ENCODE results near the gene ZNF597.

The ZNF597 gene

DNA sequence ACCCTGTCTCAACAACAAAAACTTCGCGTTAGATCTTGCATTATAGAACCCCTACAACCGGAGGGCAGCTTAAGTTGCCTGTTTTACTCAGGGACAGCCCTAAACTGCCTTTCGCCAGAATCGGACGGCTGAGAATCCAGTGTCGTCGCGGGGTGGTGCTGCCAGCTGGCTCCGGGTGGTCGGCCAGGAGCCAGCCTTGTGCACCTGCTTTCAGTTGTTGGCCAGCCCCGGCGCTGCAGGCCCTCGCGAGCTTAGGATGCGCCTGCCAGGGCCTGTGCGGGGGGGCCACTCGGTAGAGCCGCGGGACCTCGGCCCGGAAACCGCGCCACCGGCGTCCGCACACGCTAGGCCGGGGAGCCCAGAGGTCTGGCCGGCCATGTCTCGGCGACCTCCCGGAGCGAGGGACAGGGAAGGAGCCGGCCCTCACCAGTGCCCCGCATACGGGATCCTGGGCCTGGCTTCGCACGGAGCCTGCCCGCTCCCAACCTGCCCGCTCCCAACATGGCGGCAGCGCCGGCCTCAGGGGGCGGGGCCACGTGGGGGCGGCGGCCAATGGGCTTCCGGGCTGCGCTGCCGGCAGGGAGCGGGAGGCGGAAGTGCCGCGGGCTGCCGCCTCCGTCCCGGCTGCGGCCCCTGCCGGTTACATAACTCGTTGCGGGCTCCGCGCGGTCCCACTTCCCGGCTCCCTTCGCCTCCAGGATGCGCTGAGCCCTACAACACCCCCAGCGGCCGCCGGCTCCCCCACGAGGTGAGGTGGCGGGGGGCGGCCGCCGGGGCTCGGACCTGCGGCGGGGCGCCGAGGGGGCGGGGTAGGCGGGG is 14.3 kb upstream of the ZNF597 start:
- no peak for FAIRE-seq
- DNase-seq (ENCODE audit: low spot score): peak; percentile 61

DNA sequence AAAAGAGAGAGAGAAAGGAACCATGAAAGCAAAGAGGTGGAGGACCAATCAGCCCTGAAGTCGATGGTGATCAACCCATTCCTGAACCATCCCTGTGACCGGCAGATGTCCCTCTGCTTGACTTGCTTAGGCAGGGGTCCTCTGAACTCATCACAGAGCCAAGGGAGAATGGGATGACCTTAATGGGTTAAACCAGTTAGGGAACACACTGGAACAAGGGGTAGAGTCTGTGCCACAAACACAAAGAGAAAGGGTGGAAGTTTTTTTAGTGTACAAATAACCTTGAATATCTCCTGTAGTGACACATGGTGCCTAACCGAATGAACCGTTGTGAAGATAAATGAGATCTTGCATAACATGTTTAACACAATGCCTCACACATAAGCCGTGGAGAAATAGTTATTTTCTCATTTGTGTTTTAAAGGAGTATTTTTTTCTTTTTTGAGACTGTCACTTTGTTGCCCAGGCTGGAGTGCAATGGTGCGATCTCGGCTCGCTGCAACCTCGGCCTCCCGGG is 11.4 kb upstream of the ZNF597 start:
- no peak for FAIRE-seq

DNA sequence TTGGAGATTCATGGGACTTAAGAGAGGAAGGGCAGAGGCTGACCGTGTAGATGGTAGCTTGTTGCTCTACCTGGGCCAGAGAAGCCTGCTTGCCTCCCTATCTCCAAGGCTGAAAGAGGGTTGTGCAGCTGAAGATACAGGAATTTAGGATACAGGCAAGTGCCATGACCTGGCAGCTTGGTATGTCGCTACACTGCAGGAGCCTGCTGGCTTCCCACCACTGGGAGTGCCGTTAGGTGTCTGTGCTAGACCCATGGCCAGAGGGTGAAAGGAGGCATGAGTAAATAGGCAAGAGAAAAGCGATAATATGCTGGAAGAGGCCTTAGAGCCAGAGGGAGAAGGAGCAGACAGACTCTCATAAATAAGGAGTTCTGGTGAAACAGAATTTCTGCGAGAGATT is 10.8 kb upstream of the ZNF597 start:
- no peak for FAIRE-seq
- no peak for DNase-seq (ENCODE audit: low spot score)

More for the DNA sequence above, 11.4 kb upstream of the ZNF597 start:
- DNase-seq (ENCODE audit: low spot score): no peak

DNA sequence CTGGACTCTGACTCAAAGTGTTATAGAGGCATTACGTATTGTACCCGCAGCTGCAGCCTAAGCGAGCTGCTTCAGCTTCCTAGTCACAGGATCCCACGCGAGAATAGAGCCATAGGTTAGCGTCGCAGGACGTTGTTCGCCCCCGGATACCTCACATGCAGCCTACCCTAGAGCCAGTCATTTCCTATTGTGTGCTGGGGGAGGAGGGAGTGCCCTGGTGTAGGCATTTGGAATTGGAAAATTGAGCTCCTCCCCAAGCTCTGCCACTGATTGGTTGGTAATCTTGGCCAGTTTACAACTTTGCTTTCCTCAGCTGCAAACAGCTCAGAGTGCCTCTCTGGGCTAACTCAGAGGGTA is 706 bp upstream of the ZNF597 start:
- DNase-seq (ENCODE audit: low spot score) (peak; percentile 57), FAIRE-seq (peak; percentile 42)

DNA sequence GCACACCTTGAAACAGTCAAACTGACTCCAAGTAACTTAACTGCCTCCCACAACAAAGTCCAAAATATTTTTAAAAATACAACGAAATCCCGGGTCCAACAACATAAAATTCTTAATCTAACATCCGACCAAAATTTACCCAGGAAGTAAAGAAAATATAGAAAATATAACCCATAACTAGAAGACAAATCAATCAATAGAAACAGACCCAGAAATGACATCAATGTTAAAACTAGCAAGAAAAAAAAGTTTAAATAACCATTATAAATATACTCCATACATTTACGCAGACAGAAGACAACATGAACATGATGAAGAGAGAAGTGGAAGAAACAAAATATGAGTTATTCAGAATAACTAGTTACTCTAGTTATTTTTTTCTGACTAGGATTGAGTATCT is 3.7 kb downstream of the ZNF597 start:
- no peak for DNase-seq (ENCODE audit: low spot score)
- FAIRE-seq: no peak

DNA sequence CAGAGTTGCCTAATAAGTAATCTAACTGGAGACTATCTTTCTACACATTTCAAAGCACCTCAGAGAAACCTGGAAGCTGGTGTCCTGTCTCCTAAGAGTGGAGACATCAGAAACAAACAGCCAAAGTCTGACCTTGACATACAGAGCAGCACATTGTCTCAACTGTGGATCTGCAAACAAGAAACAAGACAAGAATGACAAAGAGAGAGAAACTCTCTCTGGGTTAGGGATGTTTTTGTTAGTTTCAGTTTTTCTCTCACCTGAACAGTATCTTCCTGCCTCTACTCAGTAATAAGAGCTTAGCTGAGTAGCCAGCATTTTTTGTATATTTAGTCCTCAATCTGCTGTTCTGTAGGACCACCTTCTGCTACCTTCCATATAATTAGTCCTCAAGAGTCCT is 8.9 kb downstream of the ZNF597 start:
- FAIRE-seq: no peak
- no peak for DNase-seq (ENCODE audit: low spot score)

DNA sequence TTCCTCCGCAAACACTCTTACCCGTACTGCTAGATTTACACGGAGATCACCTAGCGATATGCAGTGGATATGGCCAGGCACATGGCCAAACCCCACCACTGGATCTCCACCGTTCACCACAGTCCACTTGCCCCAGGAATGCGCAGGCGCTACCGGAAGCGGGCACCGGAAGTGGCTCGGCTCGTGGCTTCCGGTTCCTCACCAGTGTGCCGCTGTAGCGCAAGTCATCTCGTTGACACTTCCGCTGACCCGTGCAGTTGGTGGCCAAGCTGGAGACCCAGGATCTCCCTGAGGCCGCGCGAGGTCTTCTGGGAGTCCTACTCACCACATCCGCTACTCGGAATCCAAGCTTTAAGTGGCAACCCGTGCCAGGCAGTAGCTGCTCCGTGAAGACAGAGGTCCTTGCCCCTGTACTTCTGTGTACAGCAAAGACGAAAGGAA is 11.5 kb downstream of the ZNF597 start:
- FAIRE-seq: no peak
- DNase-seq (ENCODE audit: low spot score): no peak

DNA sequence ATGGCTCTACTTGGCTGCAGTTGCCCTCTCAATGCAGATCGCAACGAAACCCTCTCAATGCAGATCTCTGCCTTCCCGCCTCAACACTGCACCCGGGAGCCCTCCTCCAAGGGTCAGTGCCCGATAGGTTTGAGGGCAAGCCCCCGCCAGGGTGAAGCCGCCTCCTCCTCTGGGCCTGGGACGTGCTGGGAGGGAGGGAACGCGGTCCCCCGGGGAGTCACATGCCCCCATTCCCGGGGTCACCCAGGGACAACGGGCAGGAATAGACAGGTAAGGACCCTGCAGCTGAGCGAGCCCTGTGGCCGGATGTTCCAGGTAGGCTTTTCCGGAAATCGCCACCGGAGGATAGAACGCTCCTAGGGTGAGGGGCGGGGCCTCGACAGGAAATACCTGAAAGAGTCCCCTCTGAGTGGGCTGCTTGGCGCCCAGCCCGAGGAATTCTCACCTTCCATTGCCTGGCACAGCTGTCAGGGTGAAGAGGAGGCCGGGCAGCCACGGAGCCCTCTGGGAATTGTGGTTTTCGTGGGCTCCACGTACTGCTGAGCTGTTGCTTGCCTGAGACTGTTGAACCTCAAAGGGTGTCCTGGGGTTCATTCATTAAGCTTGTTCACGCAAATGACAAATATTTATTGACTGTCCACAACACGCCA is 29.4 kb downstream of the ZNF597 start:
- DNase-seq (ENCODE audit: low spot score) (no peak), FAIRE-seq (no peak)

DNA sequence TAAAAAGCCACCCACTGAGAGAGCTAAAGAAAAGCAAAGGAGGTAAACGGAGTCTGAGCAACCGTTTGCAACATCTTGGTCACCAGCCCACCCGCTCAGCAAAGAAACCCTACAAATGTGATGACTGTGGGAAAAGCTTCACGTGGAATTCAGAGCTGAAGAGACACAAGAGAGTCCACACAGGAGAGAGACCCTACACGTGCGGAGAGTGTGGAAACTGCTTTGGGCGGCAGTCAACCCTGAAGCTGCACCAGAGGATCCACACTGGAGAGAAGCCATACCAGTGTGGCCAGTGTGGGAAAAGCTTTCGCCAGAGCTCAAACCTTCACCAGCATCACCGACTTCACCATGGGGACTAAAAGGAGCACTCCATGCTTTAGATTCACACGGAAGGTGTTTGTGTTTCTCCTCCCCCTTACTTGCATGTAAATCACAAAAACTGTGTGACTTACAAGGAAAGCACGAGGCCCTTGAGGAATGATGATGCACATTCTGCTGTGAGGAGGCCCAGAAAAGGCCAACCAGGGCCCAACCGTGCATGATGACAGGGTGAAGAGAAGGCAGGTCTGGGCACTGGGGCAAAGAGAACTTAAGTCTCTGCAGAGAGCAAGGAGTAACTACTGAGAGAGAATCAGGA is 34.6 kb downstream of the ZNF597 start:
- no peak for DNase-seq (ENCODE audit: low spot score)
- no peak for FAIRE-seq

DNA sequence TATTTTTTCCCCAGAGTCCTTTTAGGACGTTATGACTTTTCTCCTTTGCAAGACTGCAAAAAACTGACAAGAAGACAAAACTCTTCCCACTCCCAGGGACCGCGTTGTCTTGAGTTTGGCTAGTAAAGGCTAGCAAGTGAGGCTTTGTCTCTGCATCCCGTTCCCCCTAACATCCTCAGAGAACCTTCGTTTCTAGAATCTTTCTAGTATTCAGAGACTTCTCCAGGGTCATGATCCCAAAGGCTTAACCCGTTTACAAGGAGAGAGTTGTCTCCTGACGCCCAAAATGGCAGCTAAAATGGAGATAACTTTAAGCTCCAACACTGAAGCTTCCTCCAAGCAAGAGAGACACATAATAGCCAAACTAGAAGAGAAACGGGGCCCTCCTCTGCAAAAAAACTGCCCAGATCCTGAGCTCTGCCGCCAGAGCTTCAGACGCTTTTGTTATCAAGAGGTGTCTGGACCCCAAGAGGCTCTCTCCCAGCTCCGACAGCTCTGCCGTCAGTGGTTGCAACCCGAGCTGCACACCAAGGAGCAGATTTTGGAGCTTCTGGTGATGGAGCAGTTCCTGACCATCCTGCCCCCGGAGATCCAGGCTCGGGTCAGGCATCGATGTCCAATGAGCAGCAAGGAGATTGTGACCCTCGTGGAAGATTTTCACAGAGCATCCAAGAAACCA is 41.4 kb downstream of the ZNF597 start:
- DNase-seq (ENCODE audit: low spot score) (no peak), FAIRE-seq (no peak)

DNA sequence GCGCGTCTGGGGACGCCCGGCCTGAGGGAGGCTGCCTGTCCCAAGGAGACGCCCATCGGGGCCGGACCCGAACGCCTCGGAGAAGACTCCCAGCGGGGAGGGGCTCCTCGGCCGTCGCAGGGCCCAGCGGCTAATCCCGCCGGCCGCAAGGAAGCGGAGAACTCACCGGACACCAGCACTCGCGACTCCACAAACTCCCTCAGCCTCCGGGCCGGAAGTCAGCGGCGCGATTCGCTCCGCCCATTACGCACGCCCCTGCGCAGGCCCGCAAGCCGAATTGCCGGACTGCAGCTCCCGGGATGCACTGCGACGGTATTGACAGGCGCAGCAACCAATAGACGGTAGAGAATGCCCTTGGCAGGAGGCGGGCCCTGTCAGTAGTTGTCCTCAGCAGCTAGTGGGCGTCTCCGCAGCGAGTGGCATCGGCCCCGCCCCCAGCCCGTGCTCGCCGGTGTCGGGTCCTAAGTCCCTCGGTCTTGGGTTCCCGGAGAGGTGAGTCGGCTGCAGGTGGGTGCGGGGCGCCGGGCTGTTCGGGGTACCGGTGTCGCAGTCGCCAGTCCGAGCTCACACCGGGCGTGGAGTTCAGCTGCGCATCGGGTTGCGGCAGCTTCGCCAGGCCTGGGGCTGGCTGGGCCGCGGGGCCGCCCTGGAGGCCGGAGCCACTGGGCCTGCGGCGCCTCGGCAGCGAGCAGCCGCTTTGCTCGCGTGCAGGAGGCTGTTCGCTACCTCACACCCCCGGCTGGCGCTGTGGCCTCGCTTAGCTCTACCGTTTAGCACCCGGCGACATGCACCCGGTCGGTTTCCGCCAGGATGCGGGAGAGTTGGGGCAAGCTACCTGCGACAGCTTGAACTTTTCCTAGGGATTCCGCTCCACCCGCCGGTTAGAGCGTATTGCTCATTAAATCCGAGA is 42.3 kb downstream of the ZNF597 start, which contains the start of the genes ZNF174 and ZSCAN32:
Gene ZNF174 (plus strand): TSS at position 437 of the 910 bp plus-strand sequence. CDS start 790 bp downstream, outside the sequence.
Gene ZSCAN32 (minus strand): TSS at position 226 of the 910 bp plus-strand sequence. CDS start 3,447 bp downstream, outside the sequence.
- FAIRE-seq: peak; percentile 83
- DNase-seq (ENCODE audit: low spot score): peak; percentile 99

DNA sequence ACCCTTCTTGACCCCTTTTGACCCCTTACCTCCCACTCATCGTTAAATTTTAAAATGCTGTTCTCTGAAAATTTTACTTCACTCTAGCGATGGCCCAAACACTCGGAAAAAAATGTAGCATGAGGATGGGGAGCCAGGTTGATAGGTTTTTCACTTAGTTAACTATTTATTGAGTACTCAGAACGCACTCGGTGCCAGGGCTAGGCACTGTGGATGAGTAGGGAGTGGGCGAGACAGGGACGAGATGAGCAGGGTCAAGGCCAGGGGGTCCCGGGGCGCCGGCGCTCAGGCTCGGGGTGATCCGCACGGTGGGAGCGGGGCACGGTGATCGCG is 42.9 kb downstream of the ZNF597 start:
- DNase-seq (ENCODE audit: low spot score): no peak
- FAIRE-seq: no peak

DNA sequence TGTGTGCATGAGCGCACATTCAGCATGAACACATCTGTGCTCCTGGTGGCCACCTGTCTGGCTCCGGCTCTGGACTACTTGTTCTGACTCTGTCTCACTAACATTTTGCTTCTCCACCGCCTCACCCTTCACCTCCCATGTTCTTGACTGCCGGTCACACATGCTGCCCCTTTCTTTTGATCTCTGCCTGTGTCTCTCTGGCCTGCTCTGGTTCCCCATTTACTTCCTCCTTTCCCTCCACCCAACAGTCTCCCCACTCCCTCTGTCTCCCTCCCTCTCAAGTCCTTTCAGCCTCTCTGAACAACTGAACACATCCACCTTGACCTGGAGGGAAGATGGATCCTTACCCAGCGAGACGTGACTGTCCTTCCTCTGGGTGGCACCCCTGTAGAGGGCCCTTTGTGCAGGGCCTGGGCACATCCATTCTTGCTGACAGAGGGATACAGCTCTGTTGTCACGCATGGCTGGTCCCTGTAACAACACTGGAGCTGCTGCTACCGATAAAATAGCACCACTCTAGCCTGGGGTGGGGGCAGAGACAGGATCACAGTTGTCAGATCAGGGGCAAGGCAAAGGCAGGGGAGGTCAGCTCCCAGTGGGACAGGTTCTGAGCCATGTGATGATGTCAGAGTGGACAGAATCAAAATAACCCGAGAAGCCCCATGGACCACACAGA is 53.5 kb downstream of the ZNF597 start:
- FAIRE-seq (no peak), DNase-seq (ENCODE audit: low spot score) (no peak)

DNA sequence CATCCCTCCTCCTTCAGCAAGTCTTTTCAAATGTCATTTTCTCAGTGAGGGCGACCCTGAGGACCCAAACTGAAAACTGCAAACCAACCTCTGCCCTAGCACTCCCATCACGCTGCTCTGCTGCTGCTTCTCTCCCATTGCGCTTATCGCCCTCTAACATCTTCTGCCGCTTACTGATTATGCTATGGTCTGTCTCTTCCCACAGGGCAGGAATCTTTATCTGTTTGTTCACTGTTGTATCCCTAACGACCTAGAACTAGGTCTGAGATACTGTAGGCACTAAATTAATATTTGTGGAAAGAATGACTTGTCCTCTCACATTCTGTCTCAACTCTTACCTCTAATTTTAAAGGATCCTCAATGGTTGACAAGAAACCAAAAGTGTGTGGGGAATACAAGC is 55.0 kb downstream of the ZNF597 start:
- DNase-seq (ENCODE audit: low spot score) (no peak), FAIRE-seq (no peak)

DNA sequence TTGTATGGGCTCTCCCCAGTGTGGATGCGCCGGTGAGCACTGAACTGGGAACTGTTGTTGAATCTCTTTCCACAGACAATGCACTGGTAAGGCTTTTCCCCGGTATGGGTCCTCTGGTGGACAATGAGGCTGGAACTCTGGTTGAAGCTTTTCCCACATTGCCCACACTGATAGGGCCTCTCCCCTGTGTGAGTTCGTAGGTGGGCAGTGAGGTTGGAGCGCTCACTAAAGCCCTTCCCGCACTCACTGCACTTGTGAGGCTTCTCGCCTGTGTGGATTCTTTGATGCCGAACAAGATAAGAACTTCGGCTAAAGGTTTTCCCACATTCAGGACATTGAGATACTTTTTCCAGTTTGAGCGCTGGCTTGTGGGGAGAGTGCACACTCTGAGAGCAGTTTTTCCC is 60.3 kb downstream of the ZNF597 start:
- FAIRE-seq: no peak
- no peak for DNase-seq (ENCODE audit: low spot score)
